SH-SY5Y (cell line): Measurements from ENCODE around the gene POLG2.

Experiments
- GATA2 ChIP-seq: IDR thresholded peaks from 2 replicates; pipeline ENCODE4 v1.6.1; 2011; ENCODE audit warnings: mild to moderate bottlenecking, low read depth, low read length
- GATA3 ChIP-seq: IDR thresholded peaks from 2 replicates; pipeline ENCODE4 v1.6.1; 2011; ENCODE audit warnings: low read depth, mild to moderate bottlenecking, low read length, moderate library complexity

GRCh38 chr17:64458756-64459155, 38.1 kb downstream of the POLG2 start:
- TF ChIP-seq GATA2 (no peak), GATA3 (no peak)
